SK-N-SH (cell line): ENCODE results near the gene CD248. TPM values are rescaled to one million over a fixed set of nuclear protein-coding genes. Genes with fewer than 3 reads are reported as not detected.

Source experiments
- CTCF ChIA-PET: fragments of 300-600, 350-600 bp; formaldehyde crosslinking; extraction: SDS; loops from one replicate; lab custom pipeline; 2021; lab: Yijun Ruan, JAX
- POLR2A ChIA-PET: fragments of 350-600 bp; sonication (Branson Sonifier 250); formaldehyde crosslinking; extraction: SDS; loops from one replicate; lab custom pipeline; 2020; ENCODE audit warnings: antibody characterized with exemption, inconsistent platforms; lab: Yijun Ruan, JAX
- DNase-seq: peaks from one replicate; pipeline ENCODE4 v3.0.0; 2012
- H2AFZ ChIP-seq: fragments of 200-600 bp; sonication (generic); 2 replicates; pipeline ENCODE4 v1.8.1; 2016; ENCODE audit warnings: antibody characterized with exemption, mild to moderate bottlenecking, low read depth
- H3F3A ChIP-seq: fragments of 200-600 bp; sonication (generic); replicated peaks from 2 replicates; pipeline ENCODE3; 2016; ENCODE audit warnings: antibody characterized with exemption, mild to moderate bottlenecking; ENCODE audit not compliant: insufficient read depth
- H3K27ac ChIP-seq, 2 experiments: fragments of 200-500 bp in 1 of 2; fragments of 200-600 bp in 1 of 2; sonication (Bioruptor generic) in 1 of 2; sonication (generic), shearing (Covaris generic) in 1 of 2; 2 replicates each; pipeline versions ENCODE4 v1.5.1 to v1.6.1; 2014 to 2016; ENCODE audit warnings: low read depth in 2 of 2, inconsistent platforms in 1 of 2, low read length in 1 of 2, mild to moderate bottlenecking in 1 of 2, mixed read lengths in 1 of 2
- H3K27me3 ChIP-seq: fragments of 200-600 bp; sonication (generic), shearing (Covaris generic); 2 replicates; pipeline ENCODE4 v1.6.1; 2016; ENCODE audit warnings: mixed run types; ENCODE audit not compliant: insufficient read depth
- H3K36me3 ChIP-seq, 2 experiments: fragments of 200-500 bp in 1 of 2; fragments of 200-600 bp in 1 of 2; sonication (Bioruptor generic) in 1 of 2; sonication (generic) in 1 of 2; replicated peaks in 1 of 2; 2 replicates each; pipeline versions ENCODE3 to v1.5.1; 2014 to 2016; ENCODE audit warnings: low read length in 1 of 2, mild to moderate bottlenecking in 1 of 2; ENCODE audit not compliant: insufficient read depth in 2 of 2, control insufficient read depth in 1 of 2
- H3K4me1 ChIP-seq, 2 experiments: fragments of 200-500 bp in 1 of 2; fragments of 200-600 bp in 1 of 2; sonication (Bioruptor generic) in 1 of 2; sonication (generic), shearing (Covaris generic) in 1 of 2; 2 replicates each; pipeline versions ENCODE4 v1.5.1 to v1.6.1; 2014 to 2016; ENCODE audit warnings: low read depth in 1 of 2, low read length in 1 of 2, mixed run types in 1 of 2; ENCODE audit not compliant: insufficient read depth in 2 of 2, control insufficient read depth in 1 of 2
- H3K4me2 ChIP-seq: fragments of 200-600 bp; sonication (generic), shearing (Covaris generic); 2 replicates; pipeline ENCODE4 v1.6.1; 2017; ENCODE audit warnings: mixed run types
- H3K4me3 ChIP-seq, 2 experiments: fragments of 200-500 bp in 1 of 2; fragments of 200-600 bp in 1 of 2; sonication (Bioruptor generic) in 1 of 2; sonication (generic), shearing (Covaris generic) in 1 of 2; 2 replicates each; pipeline versions ENCODE4 v1.5.1 to v1.8.1; 2014 to 2016; ENCODE audit warnings: low read depth in 2 of 2, inconsistent platforms in 1 of 2, low read length in 1 of 2, mild to moderate bottlenecking in 1 of 2, mixed read lengths in 1 of 2, moderate library complexity in 1 of 2
- H3K79me2 ChIP-seq: fragments of 200-600 bp; sonication (generic); 2 replicates; pipeline ENCODE4 v1.8.1; 2017; ENCODE audit warnings: mild to moderate bottlenecking; ENCODE audit not compliant: insufficient read depth
- H3K9ac ChIP-seq: fragments of 200-600 bp; sonication (generic); 2 replicates; pipeline ENCODE4 v1.6.1; 2017; ENCODE audit warnings: mixed run types
- H3K9me2 ChIP-seq: fragments of 200-600 bp; sonication (generic); 2 replicates; pipeline ENCODE4 v1.6.1; 2017; ENCODE audit warnings: mixed run types
- H3K9me3 ChIP-seq: fragments of 200-600 bp; sonication (generic); 2 replicates; pipeline ENCODE4 v1.6.1; 2017; ENCODE audit warnings: mixed run types, mild to moderate bottlenecking, moderate library complexity
- H4K20me1 ChIP-seq: fragments of 200-600 bp; sonication (generic); 2 replicates; pipeline ENCODE4 v1.6.1; 2017; ENCODE audit warnings: mild to moderate bottlenecking, mixed run types; ENCODE audit not compliant: insufficient read depth
- CHD2 ChIP-seq: fragments of 150-350 bp; IDR thresholded peaks from 2 replicates; pipeline ENCODE4 v1.6.1; 2018; ENCODE audit warnings: low read length; ENCODE audit not compliant: partially characterized antibody
- ELF1 ChIP-seq: IDR thresholded peaks from 2 replicates; pipeline ENCODE4 v1.4.0; 2012
- FOXJ3 ChIP-seq: sonication (generic); formaldehyde crosslinking; IDR thresholded peaks from 2 replicates; pipeline ENCODE4 v1.5.1; 2020; ENCODE audit warnings: mild to moderate bottlenecking, missing genetic modification reagents
- FOXM1 ChIP-seq: IDR thresholded peaks from 2 replicates; pipeline ENCODE4 v1.4.0; 2012; ENCODE audit warnings: low read depth, mild to moderate bottlenecking
- GATA2 ChIP-seq: sonication (generic); formaldehyde crosslinking; IDR thresholded peaks from 2 replicates; pipeline ENCODE4 v1.5.0; 2020; ENCODE audit warnings: mild to moderate bottlenecking, missing genetic modification reagents
- JUND ChIP-seq: IDR thresholded peaks from 2 replicates; pipeline ENCODE4 v1.4.0; 2012
- NRF1 ChIP-seq: IDR thresholded peaks from 2 replicates; pipeline ENCODE4 v1.6.1; 2012; ENCODE audit warnings: low read depth, mild to moderate bottlenecking, low read length
- RAD21 ChIP-seq: IDR thresholded peaks from 2 replicates; pipeline ENCODE4 v1.6.1; 2012; ENCODE audit warnings: mild to moderate bottlenecking, low read length
- RXRA ChIP-seq: IDR thresholded peaks from 2 replicates; pipeline ENCODE4 v1.4.0; 2012; ENCODE audit warnings: low read depth, mild to moderate bottlenecking, borderline replicate concordance
- SIN3A ChIP-seq: IDR thresholded peaks from 2 replicates; pipeline ENCODE4 v1.6.1; 2012; ENCODE audit warnings: low read depth, mild to moderate bottlenecking, low read length, moderate library complexity, borderline replicate concordance
- SMC3 ChIP-seq: IDR thresholded peaks from 2 replicates; pipeline ENCODE4 v1.6.1; 2012; ENCODE audit warnings: low read depth, low read length, improper control_type of control experiment
- TAF1 ChIP-seq: IDR thresholded peaks from 2 replicates; pipeline ENCODE4 v1.6.1; 2012; ENCODE audit warnings: low read depth, mild to moderate bottlenecking, low read length, moderate library complexity, borderline replicate concordance
- TCF12 ChIP-seq: IDR thresholded peaks from 2 replicates; pipeline ENCODE4 v1.4.0; 2012
- WGBS: methylation state at CpG from one replicate; pipeline ENCODE4 v1.1.6; 2017; ENCODE audit warnings: low lambda C conversion rate; 5-methylcytosine and 5-hydroxymethylcytosine counted together
- polyA plus RNA-seq, 3 experiments: library from polyadenylated mRNA; depleted of rRNA; stranded (reverse); fragments of >200 nt; gene quantifications; 2 replicates each; pipeline ENCODE4 v1.2.3, GENCODE V29; 2012
- TF ChIP-seq, protein P1 (sequence below): IDR thresholded peaks from 2 replicates; pipeline ENCODE4 v1.4.0; 2012; ENCODE audit warnings: low read depth, borderline replicate concordance
- TF ChIP-seq, protein P2 (sequence below): IDR thresholded peaks from 2 replicates; pipeline ENCODE4 v1.6.1; 2012; ENCODE audit warnings: mild to moderate bottlenecking, low read depth, low read length, moderate library complexity
- TF ChIP-seq, protein P3 (sequence below): fragments of 150-350 bp; IDR thresholded peaks from 2 replicates; pipeline ENCODE4 v1.6.1; 2017; ENCODE audit warnings: antibody characterized with exemption, low read length, low read depth, borderline replicate concordance
- TF ChIP-seq, protein P4 (sequence below): IDR thresholded peaks from 2 replicates; pipeline ENCODE4 v1.4.0; 2012; ENCODE audit warnings: low read depth, borderline replicate concordance
- TF ChIP-seq, protein P5 (sequence below): fragments of 150-350 bp; IDR thresholded peaks from 2 replicates; pipeline ENCODE4 v1.6.1; 2016; ENCODE audit warnings: mild to moderate bottlenecking, low read depth, low read length
- TF ChIP-seq, protein P6 (sequence below): IDR thresholded peaks from 2 replicates; pipeline ENCODE4 v1.4.0; 2012; ENCODE audit warnings: low read depth
- TF ChIP-seq, protein P7 (sequence below): fragments of 200-600 bp; sonication (generic); IDR thresholded peaks from 2 replicates; pipeline ENCODE4 v1.6.1; 2017; ENCODE audit warnings: antibody characterized with exemption, mild to moderate bottlenecking, moderate library complexity

CD248 gene
- polyA plus RNA-seq, 1 of the 3 experiments (the other 2 are of a cell fraction) = 7.7 TPM

DNA sequence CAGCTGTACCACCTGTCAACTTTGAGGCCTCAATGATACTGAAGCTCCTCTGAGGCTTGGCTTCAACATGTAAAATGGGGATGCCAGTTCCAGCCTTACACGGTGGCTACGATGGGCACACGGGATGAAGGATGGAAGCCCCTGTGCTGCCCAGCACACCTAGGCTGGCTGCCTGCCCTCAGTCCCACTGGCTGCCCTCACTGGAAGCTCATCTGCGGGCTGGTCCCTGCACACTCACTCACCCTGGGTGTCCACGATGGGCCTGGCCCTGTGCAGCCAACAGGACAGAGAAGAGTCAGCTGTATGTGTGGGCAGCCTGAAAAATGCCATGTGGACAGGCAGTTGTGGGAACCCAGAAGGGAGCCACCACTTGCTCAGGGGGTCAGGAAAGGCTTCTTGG, 30.1 kb downstream of the CD248 start:
- Histone ChIP-seq H3K4me1 (peaks cover 7 to 44% of the 10 kb centered on the region in 2 experiments; a peak in 2 of 4 replicates), H3K9me3 (no peaks in the 10 kb centered on the region), H3K36me3 (peaks cover 0 to 34% of the 10 kb centered on the region in 2 experiments), H3K27ac (no peak overlapping the region), H3K79me2 (peaks cover 37% of the 10 kb centered on the region; the same call in 1 of the 2 replicates), H3K27me3 (no peaks in the 10 kb centered on the region), H3K9ac (no peak overlapping the region), H4K20me1 (peaks cover 17% of the 10 kb centered on the region), H2AFZ (no peak overlapping the region), H3F3A (peaks cover 18% of the 10 kb centered on the region), H3K4me2 (peak overlapping the region; percentile 99), H3K9me2 (no peaks in the 10 kb centered on the region), H3K4me3 (no peak overlapping the region)
- DNase-seq = no peak
- TF ChIP-seq, protein P1, sequence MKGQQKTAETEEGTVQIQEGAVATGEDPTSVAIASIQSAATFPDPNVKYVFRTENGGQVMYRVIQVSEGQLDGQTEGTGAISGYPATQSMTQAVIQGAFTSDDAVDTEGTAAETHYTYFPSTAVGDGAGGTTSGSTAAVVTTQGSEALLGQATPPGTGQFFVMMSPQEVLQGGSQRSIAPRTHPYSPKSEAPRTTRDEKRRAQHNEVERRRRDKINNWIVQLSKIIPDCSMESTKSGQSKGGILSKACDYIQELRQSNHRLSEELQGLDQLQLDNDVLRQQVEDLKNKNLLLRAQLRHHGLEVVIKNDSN = no peak
- TF ChIP-seq, protein P2, sequence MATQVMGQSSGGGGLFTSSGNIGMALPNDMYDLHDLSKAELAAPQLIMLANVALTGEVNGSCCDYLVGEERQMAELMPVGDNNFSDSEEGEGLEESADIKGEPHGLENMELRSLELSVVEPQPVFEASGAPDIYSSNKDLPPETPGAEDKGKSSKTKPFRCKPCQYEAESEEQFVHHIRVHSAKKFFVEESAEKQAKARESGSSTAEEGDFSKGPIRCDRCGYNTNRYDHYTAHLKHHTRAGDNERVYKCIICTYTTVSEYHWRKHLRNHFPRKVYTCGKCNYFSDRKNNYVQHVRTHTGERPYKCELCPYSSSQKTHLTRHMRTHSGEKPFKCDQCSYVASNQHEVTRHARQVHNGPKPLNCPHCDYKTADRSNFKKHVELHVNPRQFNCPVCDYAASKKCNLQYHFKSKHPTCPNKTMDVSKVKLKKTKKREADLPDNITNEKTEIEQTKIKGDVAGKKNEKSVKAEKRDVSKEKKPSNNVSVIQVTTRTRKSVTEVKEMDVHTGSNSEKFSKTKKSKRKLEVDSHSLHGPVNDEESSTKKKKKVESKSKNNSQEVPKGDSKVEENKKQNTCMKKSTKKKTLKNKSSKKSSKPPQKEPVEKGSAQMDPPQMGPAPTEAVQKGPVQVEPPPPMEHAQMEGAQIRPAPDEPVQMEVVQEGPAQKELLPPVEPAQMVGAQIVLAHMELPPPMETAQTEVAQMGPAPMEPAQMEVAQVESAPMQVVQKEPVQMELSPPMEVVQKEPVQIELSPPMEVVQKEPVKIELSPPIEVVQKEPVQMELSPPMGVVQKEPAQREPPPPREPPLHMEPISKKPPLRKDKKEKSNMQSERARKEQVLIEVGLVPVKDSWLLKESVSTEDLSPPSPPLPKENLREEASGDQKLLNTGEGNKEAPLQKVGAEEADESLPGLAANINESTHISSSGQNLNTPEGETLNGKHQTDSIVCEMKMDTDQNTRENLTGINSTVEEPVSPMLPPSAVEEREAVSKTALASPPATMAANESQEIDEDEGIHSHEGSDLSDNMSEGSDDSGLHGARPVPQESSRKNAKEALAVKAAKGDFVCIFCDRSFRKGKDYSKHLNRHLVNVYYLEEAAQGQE = no peak
- TF ChIP-seq FOXJ3 = no peak
- TF ChIP-seq TCF12 = no peak
- TF ChIP-seq, protein P3, sequence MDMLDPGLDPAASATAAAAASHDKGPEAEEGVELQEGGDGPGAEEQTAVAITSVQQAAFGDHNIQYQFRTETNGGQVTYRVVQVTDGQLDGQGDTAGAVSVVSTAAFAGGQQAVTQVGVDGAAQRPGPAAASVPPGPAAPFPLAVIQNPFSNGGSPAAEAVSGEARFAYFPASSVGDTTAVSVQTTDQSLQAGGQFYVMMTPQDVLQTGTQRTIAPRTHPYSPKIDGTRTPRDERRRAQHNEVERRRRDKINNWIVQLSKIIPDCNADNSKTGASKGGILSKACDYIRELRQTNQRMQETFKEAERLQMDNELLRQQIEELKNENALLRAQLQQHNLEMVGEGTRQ = no peak
- TF ChIP-seq JUND = no peak
- no peak for TF ChIP-seq FOXM1
- TF ChIP-seq, protein P4, sequence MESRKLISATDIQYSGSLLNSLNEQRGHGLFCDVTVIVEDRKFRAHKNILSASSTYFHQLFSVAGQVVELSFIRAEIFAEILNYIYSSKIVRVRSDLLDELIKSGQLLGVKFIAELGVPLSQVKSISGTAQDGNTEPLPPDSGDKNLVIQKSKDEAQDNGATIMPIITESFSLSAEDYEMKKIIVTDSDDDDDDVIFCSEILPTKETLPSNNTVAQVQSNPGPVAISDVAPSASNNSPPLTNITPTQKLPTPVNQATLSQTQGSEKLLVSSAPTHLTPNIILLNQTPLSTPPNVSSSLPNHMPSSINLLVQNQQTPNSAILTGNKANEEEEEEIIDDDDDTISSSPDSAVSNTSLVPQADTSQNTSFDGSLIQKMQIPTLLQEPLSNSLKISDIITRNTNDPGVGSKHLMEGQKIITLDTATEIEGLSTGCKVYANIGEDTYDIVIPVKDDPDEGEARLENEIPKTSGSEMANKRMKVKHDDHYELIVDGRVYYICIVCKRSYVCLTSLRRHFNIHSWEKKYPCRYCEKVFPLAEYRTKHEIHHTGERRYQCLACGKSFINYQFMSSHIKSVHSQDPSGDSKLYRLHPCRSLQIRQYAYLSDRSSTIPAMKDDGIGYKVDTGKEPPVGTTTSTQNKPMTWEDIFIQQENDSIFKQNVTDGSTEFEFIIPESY = no peak
- TF ChIP-seq, protein P5, sequence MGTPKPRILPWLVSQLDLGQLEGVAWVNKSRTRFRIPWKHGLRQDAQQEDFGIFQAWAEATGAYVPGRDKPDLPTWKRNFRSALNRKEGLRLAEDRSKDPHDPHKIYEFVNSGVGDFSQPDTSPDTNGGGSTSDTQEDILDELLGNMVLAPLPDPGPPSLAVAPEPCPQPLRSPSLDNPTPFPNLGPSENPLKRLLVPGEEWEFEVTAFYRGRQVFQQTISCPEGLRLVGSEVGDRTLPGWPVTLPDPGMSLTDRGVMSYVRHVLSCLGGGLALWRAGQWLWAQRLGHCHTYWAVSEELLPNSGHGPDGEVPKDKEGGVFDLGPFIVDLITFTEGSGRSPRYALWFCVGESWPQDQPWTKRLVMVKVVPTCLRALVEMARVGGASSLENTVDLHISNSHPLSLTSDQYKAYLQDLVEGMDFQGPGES = no peak
- no peak for TF ChIP-seq NRF1
- TF ChIP-seq, protein P6, sequence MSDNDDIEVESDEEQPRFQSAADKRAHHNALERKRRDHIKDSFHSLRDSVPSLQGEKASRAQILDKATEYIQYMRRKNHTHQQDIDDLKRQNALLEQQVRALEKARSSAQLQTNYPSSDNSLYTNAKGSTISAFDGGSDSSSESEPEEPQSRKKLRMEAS = no peak
- no peak for TF ChIP-seq RXRA
- TF ChIP-seq TAF1 = no peak
- no peak for TF ChIP-seq GATA2
- TF ChIP-seq RAD21 = no peak
- no peak for TF ChIP-seq ELF1
- no peak for TF ChIP-seq SIN3A
- no peak for TF ChIP-seq SMC3
- TF ChIP-seq CHD2 = no peak
- TF ChIP-seq, protein P7, sequence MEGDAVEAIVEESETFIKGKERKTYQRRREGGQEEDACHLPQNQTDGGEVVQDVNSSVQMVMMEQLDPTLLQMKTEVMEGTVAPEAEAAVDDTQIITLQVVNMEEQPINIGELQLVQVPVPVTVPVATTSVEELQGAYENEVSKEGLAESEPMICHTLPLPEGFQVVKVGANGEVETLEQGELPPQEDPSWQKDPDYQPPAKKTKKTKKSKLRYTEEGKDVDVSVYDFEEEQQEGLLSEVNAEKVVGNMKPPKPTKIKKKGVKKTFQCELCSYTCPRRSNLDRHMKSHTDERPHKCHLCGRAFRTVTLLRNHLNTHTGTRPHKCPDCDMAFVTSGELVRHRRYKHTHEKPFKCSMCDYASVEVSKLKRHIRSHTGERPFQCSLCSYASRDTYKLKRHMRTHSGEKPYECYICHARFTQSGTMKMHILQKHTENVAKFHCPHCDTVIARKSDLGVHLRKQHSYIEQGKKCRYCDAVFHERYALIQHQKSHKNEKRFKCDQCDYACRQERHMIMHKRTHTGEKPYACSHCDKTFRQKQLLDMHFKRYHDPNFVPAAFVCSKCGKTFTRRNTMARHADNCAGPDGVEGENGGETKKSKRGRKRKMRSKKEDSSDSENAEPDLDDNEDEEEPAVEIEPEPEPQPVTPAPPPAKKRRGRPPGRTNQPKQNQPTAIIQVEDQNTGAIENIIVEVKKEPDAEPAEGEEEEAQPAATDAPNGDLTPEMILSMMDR = no peak
- POLR2A ChIA-PET = no interaction called here
- CTCF ChIA-PET = interaction anchor here (0.6 to 6.2 kb wide), 6 partner anchors 18 to 93 kb away, joined by 3 to 63 read pairs (median 6); partner anchors contain the start of gene RAB1B
- 82% methylated on average over 5 of the region's 5 CpGs for WGBS
